Stimulated activated CD4-positive, alpha-beta T cell treated with anti-CD3 and anti-CD28 coated beads, TNF-alpha, amount 100 ng/mL, for 24 hours (primary cell): ENCODE data around the gene VWDE.
"Not testable (repeated sequence)": the region's sequence is repeated elsewhere in the genome, so short reads cannot be mapped to it uniquely, and the experiment has no call there.

ENCODE experiments used
- DNase-seq, 3 experiments: peaks; one replicate each; pipeline ENCODE4 v3.0.0-alpha.2; 2020; ENCODE audit warnings: low read depth in 3 of 3

VWDE gene

DNA sequence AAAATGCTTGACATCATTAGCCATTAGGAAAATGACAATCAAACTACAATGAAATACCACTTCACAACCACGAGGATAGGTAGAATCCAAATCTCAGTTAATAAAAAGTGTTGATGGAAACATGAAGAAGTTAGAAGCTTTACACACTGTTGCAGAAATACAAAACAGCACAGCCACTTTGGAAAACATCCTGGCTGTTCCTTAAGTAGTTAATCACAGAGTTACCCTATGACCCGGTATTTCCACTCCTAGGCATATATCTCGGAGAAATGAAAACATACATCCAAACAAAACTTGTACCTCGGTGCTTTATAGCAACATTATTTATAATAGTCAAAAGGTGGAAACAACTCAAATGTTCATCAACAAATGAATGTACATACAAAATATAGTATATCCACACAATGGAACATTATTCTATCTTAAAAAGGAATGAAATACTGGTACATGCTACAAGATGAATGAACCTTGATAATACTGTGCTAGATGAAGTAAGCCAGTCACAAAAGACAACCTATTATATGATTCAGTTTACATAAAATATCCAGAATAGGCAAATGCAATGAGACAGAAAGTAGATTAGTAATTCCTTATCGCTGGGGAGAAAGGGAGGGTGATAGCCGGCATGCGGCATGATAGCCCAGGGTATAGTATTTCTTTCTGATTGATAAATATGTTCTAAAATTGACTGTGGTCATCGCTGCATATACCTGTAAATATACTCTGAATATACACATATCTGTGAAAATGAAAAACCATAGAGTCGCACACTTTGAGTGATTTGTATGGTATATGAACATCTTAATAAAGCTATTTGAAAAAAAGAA lies 1.9 kb downstream of the VWDE start:
- DNase-seq = no peak

DNA sequence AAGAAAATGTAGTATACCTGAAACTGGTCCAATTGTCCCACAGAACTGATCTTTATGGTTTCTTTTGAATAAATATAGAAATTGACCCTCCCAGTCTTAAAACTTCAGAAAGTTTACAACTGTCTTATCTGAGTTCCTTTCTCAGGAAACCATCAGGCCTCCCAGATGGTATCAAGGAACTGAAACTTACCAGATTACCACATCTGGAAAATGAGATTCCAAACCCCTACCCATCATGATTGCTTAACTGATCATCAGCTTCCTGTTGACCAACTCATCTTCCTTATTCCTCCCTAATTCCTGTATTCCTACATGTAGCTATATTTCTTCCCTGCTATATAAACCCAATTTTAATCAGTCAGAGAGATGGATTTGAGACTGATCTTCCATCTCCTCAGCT lies 5.5 kb downstream of the VWDE start:
- DNase-seq = no peak

DNA sequence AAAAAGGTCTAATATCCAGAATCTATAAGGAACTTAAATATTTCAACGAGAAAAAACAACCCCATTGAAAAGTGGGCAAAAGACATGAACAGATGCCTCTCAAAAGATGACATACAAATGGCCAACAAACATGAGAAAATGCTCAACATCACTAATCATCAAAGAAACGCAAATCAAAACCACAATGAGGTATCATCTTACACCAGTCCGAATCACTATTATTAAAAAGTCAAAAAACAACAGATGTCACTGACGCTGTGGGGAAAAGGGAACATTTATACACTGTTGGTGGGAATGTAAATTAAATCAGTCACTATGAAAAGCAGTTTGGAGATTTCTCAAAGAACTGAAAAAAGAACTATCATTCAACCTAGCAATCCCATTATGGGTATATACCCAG lies 6.0 kb downstream of the VWDE start:
- no peak for DNase-seq

DNA sequence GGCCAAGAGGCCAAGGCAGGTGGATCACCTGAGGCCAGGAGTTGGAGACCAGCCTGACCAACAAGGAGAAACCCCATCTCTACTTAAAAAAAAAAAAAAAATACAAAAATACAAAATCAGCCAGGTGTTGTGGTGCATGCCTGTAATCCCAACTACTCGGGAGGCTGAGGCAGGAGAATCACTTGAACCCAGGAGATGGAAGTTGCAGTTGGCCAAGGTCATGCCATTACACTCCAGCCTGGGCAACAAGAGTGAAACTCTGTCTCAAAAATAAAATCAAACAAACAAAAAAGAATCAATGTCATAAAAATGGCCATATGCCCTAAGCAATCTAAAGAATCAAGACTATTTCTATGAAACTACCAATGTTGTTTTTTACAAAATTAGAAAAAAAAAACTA lies 7.0 kb downstream of the VWDE start:
- not testable (repeated sequence) for DNase-seq

DNA sequence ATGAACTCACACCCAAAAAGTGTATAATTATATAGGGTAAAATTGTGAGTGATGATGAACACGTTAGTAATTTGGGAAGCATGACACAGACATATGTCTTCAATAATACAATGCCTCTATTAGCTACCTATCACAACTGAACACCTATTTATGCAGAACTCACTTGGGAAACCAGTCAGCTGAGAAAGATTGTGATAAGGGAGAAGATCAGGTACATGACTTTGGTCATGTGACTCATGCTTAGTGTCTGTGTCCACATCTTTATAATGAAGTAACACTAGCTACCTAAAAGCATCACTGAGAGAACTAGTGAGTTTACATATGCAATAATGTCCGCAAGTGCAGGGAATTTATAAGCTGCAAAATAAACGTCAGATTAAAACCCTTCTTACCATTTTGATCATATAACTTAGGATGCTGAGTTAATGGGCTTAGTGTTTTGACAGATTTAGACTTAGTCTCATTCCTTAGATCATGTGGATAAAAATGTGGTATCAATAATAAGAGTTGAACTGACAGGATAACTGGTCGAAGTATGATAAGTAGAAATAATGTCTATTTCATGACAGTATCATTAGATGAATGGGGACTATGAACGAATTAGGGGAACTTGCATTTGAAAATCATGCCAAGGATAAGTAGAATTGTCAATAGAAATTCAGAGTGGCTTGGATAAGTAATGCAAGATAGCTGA lies 11.6 kb downstream of the VWDE start:
- no peak for DNase-seq

DNA sequence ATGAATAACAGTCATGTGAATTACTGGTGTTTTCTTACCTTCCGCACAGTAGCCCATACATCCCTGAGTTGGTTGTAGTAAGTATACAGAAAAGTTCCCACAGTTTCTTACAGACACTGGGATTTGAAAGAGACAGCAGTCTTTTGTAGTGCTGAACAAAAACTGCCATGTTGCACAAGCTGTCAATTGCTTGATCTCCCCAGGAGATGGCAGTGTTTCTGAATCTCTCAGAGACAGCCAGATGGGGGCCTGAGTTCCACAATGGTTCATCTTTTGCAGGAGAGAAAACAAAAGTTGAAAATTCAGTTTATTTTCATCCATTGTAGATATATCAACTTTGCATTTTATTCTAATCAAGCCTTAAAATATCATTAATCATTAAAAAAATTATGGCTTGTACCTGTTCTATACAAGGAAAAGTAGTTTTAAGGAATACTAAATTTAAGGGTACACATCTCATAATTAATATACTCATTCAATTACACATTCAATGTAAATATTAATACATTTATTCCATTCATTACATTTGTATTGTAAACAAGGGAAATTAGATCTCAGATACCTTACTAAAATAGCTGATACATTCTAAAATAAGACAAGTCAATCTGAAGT lies 14.5 kb downstream of the VWDE start:
- DNase-seq = no peak

DNA sequence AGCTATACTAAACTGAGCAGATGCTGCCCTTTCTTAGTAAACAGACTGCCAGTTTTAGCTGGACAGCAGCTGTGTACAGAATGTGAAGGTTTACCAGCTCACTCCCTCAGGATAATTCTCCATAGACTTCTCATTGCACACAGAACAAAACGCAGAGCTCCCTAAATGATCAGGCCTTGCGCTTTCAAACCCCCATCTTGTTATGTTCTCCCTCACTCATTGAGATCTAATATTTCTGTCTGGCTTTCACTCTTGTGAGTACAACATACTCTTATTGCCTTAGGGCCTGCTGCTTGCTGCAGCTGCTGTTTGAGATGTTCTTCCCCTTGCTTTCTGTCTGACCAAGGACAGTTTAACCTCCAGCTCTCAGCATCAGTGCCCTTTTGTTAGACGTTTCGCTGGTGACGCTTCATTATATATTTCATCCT lies 17.3 kb downstream of the VWDE start:
- DNase-seq = no peak

DNA sequence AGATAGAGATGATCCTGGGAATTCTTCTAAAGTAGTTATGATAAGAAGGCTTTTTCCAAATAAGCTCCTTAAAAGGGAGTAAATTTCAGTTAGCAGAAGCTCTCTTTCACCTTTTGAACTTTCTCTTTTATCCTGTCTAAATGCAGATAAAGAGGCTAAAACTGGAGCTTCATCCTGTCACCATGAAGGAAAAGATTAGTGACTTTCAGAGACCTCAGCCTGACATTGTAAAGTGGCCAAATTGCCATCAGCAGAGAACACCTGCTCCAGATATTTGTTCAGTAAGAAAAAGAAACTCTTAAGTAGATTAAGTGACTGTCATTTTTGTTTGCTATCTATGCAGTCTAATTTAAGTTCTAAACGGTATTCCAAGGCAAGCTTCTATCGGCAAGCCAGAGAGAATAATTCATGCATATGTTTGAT lies 18.3 kb downstream of the VWDE start:
- no peak for DNase-seq

DNA sequence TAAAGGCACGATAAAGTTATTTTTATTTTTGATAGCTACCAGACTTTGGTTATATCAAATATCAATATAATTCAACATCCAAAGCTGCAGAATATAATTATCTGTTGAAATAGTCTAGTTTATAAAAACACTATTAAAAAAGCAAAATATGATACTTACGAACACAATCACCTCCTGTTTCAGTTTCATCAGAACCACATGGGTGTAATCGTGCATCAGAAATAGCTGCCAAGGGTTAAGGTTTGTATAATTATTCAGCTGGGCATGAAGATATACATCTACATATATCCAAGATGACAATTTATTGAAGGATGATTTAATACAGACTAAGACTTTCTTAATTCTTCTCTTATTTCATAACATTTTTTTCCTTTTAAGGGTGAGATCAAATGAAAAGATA lies 20.3 kb downstream of the VWDE start:
- DNase-seq = no peak

DNA sequence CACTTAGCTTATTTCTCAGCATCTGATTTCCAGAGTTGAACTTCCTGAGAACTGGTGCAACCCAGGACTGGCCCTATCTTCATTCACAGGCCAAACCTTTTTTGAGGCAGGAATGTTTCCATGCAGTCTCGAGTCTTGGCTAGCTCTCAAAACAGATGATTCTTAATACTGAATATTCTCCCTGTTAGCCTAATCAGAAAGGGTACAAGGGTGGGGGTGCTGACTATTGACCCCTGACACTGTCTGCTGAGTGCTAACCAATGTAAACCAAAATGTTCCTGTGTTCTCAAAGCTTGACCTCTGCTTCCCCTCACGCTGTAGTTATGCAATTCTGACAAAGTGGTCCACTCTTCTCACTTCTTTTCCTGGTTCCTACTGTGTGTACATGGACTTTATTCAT lies 25.3 kb downstream of the VWDE start:
- DNase-seq = no peak

DNA sequence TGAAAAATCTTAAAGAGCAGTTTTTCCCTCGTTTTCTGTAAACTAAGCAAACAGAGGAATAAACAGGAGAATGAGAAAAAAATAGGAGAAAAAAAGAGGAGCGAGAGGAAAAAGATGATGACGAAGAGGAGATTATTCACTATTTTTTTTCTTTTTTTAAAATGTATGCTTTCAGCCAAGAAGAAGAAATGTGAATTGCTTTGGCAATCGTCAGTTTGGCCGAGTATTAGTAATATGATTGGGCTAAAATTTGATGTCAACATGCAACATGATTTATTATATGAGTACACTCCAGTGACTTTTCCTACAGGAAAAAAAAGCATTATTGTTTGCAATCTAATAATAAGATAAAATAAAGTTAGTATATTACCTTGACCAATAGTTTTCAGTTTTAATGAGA lies 26.3 kb downstream of the VWDE start:
- DNase-seq = no peak

DNA sequence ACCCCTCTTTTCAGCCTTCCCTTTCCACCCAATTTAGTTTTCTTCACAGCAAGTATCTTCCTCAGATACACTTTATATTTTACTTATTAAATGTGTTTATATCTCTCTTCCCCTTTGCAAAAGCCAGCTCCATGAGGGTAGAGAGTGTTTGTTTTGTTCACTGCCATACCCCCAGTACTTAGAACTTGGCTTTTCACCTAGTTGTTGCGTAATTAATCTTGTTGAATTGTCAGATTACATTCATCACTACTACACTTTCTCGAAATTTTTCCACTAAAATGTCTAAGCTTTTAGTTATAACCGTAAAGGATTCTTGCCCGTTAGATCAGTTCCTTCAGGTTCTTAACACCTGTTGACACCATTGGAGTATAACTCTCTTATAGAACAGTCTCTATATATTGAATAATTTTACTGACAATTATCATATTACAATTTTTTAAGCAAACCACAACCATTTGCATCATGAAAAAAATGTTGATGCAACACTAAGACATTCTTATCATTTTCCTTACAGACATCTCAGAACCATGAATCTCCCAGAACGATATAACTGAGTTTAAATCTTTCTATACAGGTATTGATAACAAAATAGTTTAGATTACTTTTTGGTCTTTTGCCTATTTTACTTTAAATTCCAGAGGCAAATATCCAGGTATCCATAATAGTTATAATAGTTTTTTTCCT lies 29.9 kb downstream of the VWDE start:
- no peak for DNase-seq

DNA sequence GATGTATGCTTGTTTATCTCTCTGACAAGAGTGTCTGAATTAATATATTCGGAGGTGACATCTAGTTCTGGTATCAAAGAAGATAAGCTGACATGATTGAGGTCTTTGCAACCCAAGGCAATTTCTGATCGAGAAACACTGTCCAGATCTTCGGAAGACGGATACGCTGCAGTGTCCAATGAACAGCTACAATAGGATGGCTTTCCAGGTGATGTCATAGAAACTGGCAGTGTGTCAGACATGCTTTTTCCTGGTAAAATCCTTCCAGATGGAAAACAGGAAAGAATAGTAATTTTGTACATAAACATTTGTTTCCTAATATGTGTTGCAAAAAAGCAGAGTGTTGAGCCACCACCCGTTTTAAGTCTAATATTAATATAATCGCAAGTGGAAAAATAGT lies 33.4 kb downstream of the VWDE start:
- DNase-seq = no peak

DNA sequence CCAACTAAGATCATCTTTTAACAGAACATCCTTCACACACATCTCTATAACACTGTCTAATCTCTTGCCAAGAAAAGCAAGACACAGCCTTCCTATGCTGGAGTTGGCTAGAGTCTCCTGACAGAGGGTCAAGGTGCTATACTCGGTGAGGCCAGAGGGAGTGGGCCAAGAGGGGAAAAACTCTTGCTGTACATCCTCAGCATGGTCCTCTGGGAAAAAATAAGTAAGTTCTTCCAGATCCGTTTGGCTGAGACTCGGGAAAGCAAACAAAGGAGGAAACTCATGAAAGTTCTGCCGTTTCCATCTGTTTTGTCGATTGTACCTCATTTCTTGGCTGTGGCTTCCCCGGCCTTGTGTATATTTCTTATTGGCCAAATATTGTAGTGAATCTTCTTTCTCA lies 33.9 kb downstream of the VWDE start:
- no peak for DNase-seq

DNA sequence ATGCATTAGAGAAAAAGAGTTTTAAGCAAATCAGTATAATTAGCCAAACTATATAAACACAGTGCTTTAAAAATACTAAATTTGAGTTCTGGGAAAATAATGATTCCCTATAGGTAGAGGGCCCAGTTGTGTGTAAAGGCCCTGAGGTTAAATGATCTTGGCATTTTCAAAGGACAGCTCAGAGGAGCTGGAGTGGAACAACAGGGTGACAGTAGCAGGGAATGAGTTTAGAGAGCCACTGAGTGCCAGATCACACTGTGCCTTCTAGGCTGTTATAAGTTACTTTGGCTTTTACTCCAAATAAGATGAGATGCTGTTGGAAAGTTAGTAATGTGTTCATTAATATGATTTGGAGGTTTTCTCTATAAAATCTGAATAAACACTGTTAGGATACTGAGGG lies 34.6 kb downstream of the VWDE start:
- no peak for DNase-seq

DNA sequence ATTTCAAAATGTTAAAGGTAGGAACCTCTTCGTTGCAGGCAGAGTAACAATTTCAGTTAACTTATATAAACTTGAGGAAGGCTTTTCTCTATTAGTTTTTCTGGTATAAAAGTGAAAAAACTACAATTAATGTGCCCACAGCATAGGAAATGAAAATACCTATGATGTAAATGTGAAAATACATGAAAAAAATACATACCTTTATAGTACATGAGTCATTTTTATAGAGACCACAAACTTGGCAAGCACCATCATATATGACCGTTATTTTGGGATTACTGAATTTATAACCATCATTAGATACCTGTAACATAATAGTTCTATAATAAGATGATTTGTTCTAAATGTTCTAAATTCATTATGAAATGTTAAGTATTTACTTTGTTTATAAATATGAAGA lies 42.7 kb downstream of the VWDE start:
- DNase-seq = no peak

DNA sequence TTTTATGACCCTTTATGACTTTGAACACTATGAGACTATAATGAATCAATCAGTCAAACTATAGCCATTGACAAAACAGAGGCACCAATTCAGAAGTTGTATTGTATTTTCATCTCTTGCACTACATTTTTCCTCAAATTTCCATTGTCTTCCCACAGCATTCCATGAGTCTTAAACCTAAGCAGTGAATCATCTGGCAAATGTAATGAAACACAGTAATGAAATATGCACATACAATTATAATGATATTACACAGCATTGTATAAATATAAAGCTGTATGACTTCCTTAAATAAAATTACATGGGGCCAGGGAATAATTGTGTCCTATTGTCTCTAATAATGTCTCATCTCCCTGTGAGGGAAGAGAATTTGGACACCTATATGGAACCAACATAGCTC lies 45.0 kb downstream of the VWDE start:
- no peak for DNase-seq

DNA sequence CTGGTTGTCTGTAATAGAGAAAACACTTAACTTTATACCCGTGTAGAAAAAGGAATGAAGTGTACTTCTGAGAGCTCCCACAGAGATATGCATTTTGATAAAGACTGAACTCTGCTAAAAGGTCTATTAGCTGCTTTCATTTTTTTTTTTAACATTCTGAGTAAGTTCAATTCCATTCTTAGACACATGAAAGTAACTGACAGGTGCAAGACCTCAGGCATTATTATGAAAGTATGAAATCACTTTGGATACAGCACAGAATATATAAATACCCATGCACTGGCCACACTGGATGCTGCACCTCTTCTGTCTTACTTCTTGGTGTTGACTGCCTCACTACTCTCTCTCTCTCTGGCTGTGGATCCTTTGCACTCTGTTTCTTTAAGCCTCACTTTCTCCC lies 46.2 kb downstream of the VWDE start:
- no peak for DNase-seq

DNA sequence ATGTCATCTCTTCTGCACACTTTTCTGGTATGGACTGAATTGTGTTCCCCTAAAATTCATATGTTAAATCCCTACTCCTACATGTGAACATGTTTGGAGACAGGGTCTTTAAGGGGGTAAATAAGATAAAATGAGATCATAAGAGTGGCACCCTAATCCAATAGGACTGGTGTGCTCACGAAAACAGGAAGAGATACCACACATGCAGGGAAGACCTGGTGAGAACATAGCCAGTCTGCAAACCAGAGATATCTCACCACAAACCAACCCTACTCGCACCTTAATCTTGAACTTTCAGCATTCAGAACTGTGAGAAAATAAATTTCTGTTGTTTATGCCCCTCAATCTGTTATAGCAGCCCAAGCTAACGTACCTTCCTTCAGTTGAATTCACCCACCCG lies 51.8 kb downstream of the VWDE start:
- no peak for DNase-seq

DNA sequence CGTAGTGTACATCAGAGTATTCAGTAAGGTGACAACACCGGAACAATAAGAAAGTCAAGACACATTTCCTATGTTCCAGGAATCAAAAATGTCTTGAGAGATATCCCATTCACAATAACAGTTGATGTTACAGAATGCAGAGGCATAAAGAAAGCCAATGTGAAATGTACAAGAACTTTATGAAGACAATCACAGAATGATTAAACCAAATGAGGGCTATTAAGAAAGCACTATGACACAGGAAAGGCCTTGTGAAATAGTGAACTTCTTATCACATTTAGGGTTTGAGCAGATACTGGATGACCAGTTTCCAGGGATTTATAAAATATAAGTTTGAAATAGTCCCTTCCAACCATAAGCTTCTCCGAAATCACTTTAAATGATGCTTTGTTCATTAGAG lies 52.7 kb downstream of the VWDE start:
- DNase-seq = no peak

DNA sequence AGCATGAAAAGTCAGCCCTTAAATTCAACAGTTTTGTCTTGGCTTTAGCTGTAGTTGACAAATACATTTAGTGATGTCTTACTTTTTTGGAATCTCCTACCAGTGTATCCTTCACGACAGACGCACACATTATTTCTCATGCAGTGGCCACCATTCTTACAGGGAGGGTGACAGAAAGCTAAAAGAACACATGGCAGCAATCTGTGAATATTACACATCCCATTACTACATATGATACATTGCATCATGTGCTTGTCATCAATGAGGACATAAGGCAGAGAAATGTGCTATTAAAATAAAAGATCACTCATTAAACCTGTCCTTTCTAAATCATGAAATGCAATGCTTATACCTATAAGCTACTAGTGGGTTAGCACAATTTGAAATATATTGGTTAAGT lies 66.6 kb downstream of the VWDE start:
- DNase-seq = no peak
